Colonic mucosa (tissue), 4 donors: ENCODE measurements around the gene NDUFV1. TPM values are rescaled to one million over a fixed set of nuclear protein-coding genes. Genes with fewer than 3 reads are reported as not detected.

ENCODE experiments used
- DNase-seq: peaks from one replicate; pipeline ENCODE4 v3.0.0-alpha.2; 2020
- H3K27ac ChIP-seq: fragments of 200-600 bp; one replicate; pipeline ENCODE4 v1.8.0; 2021
- H3K27me3 ChIP-seq: fragments of 200-600 bp; one replicate; pipeline ENCODE4 v1.8.0; 2021
- H3K36me3 ChIP-seq: fragments of 200-600 bp; one replicate; pipeline ENCODE4 v1.8.0; 2021
- H3K4me1 ChIP-seq: fragments of 200-600 bp; one replicate; pipeline ENCODE4 v1.8.0; 2021; ENCODE audit warnings: mild to moderate bottlenecking
- H3K4me3 ChIP-seq: fragments of 200-600 bp; one replicate; pipeline ENCODE4 v1.8.0; 2021
- H3K9ac ChIP-seq, 2 donors: one replicate each; pipeline ENCODE4 v1.7.0; 2013; ENCODE audit warnings: control low read depth in 2 of 2, low read depth in 2 of 2, low read length in 2 of 2
- H3K9me3 ChIP-seq: fragments of 200-600 bp; one replicate; pipeline ENCODE4 v1.8.0; 2021
- intact Hi-C: fragments of 100-400 bp; cut with DNase I; formaldehyde crosslinking; loops from one replicate; pipeline ENCODE4 v1.14.1; 2022
- total RNA-seq, 2 donors: library from RNA; stranded (reverse); fragmentation: NEBNext Ultra II Directional in 1 of 2; extraction: Animal tissue kit (Norgen Biotek cat#: 25700) in 1 of 2; gene quantifications; one replicate each; pipeline ENCODE4 v1.2.1, GENCODE V29; 2021
- TF ChIP-seq, protein P1 (sequence below): fragments of 200-600 bp; IDR thresholded peaks from one replicate; pipeline ENCODE4 v1.8.0; 2022; ENCODE audit warnings: antibody characterized with exemption, mild to moderate bottlenecking
- donor health status: healthy.
- donor health status: DM: no; HTN: no; CAD: no.
- donor health status: DM: no; HTN: no; CAD: no.

The NDUFV1 gene
- total RNA-seq, 2 donors from 2014 or later: 329 to 361 TPM

DNA sequence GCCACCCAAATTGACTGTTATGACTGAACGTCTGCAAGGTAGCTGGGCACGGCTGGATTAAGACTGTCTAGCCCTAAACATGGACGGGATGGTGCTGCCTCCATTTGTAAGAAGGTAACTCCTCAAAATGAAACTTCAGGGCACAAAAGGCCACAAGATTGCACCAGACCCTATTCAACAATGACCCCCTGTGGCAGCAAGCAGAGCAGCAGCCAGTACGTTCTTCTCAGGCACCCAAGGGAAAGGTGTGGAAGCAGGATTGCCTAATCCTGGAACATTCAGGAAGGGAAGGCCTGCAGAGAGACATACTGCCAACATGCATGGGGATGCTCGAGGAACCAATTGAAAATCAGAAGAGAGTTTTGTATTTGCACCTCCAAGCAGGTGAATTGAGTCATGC is 37.3 kb downstream of the NDUFV1 start:
- Histone ChIP-seq H3K9ac (no peak overlapping the region), H3K27me3 (no peaks in the 10 kb centered on the region), H3K4me1 (peaks cover 11% of the 10 kb centered on the region), H3K9me3 (no peaks in the 10 kb centered on the region), H3K36me3 (no peaks in the 10 kb centered on the region), H3K4me3 (no peak overlapping the region), H3K27ac (no peak overlapping the region)
- intact Hi-C loops: no loop called here
- TF ChIP-seq, protein P1, sequence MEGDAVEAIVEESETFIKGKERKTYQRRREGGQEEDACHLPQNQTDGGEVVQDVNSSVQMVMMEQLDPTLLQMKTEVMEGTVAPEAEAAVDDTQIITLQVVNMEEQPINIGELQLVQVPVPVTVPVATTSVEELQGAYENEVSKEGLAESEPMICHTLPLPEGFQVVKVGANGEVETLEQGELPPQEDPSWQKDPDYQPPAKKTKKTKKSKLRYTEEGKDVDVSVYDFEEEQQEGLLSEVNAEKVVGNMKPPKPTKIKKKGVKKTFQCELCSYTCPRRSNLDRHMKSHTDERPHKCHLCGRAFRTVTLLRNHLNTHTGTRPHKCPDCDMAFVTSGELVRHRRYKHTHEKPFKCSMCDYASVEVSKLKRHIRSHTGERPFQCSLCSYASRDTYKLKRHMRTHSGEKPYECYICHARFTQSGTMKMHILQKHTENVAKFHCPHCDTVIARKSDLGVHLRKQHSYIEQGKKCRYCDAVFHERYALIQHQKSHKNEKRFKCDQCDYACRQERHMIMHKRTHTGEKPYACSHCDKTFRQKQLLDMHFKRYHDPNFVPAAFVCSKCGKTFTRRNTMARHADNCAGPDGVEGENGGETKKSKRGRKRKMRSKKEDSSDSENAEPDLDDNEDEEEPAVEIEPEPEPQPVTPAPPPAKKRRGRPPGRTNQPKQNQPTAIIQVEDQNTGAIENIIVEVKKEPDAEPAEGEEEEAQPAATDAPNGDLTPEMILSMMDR: no peak
- no peak for DNase-seq

DNA sequence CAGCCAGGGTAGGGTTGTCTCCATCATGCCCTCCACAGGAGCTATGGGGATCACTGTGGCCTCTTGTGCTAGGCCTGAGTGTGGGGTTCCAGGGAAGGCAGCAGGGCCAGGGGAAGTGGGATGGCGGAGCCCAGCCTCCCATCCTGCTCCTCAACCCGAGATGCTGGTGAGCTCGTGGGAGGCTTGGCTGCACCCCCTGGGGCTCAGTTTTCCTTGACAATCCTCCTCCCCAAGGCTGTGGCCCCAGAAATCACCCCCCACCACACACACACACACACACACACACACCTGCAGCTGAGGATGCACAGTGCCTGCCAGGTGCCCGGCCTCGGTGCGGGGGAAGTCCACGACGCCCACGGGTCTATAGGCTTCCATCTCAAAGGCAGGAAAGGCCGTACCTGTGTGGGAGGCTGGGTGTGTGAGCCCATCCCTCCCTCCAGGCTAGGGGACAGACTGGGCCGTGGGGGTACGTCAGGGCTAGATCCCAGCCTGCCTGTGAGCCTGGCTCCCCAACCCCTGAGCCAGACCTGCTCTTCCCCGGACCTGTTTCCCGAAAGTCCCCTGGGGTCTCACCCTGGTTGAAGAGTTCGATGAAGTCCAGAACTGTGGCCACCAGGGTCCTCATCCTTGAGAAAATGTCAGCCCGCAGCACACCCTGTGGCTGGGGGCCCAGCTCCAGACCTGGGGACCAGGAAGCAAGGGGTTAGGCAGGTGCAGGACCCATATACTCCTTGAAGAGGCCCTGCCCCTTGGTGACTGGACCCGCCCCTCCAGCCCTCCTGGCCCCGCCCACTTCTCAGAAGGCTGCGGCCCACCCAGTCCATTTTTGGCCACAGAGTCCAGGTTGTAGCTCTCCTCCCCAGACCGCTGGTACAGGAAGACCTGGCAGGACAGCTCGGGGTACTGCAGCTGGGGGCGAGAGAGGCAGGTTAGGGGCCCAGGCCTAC is 38.0 kb downstream of the NDUFV1 start:
- Histone ChIP-seq H3K4me1 (peaks cover 11% of the 10 kb centered on the region), H3K9ac (no peak overlapping the region), H3K9me3 (no peaks in the 10 kb centered on the region), H3K27me3 (no peaks in the 10 kb centered on the region), H3K36me3 (no peaks in the 10 kb centered on the region), H3K27ac (no peak overlapping the region), H3K4me3 (no peak overlapping the region)
- TF ChIP-seq, protein P1: no peak
- intact Hi-C loops: no loop called here
- DNase-seq: no peak

DNA sequence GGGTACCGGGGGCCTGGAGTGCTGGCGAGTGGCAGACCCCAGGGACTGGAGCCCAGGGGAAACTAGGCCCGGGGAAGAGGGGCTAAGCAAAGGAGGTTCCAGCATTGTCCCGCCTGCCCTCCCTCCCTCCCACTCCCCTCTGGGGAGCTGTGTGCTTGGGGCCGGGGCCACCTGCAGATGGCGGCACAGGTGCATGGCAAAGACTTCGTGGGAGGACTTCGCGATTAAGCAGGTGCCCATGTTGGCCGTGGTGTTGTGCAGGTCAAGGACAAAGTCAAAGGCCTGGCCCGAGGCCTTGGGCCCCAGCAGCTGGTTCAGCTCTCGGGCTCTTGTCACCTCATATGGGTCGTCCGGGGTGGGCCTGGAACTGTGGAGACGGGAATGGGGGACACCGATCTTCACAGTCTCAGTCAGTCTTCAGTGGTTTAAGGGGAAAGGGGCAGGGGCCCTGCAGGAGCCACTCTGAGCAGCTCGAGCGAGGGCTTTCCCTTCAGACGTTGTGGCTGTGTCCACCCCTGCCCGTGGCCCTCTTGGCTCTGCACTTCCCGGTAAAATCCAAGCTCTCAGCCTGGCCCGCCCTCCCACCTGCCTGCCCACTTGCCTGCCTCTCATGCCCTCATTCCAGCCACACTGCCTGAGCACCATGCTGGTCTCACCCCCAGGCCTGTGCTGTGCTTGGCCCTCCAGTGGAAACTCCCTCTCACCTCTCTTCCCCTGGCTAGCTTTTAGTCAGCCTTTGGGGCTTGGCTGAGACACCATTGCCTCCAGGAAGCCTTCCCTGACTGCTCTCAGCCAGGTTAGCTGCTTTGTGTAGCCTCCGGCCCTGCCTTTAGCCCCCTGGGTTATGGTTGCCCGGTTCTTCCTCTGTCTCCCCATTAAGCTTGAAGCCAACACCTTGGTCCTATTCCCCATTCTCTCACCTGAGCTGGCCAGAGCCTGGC is 39.1 kb downstream of the NDUFV1 start:
- no peak for DNase-seq
- peaks cover 11% of the 10 kb centered on the region for H3K4me1 ChIP-seq
- TF ChIP-seq, protein P1: no peak
- peak overlapping the region; percentile 46 for H3K27ac ChIP-seq
- H3K27me3 ChIP-seq: no peaks in the 10 kb centered on the region
- H3K9ac ChIP-seq: no peak overlapping the region
- no peaks in the 10 kb centered on the region for H3K9me3 ChIP-seq
- no peaks in the 10 kb centered on the region for H3K36me3 ChIP-seq
- H3K4me3 ChIP-seq: no peak overlapping the region
- intact Hi-C loops: no loop called here

DNA sequence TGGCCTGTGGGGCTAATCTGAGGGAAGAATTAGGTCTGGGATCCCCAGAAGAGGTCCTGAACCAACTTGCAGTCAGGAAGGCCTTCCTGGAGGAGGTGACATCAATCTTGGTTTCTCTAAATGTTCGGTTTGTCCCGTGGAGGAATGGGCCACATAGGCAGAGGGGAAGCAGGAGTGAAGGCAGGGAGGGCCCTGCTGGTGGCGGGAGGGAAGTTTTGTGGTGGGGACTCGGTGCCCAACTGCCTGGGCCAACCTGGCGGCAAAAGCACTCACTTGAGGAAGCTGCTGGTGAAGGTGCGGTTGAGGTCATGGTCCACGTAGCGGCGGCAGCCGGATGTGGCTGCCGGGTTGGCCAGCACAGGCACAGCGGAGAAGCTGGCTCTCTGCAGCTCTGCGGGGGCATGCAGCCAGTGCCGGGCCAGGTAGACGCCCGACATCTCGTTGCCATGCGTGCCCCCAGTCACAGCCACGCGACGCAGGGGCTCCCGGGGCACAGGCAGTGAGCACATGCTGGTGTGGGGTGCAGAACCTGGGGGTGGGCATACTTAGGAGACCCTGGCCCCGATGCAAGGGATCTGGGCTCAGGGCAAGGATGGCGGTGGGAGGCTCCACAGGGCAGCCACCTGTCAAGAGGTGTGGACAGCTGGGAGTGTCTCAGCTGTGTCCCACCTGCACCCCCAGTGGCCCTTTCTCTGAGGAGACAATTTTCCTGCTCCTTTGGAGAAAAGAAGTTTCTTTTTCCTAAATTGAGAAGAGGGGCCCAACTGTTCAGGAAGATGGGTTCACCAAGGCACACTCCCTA is 40.0 kb downstream of the NDUFV1 start:
- Histone ChIP-seq H3K27ac (peak overlapping the region; percentile 46), H3K9ac (peak overlapping the region in 1 of 2 donors; percentile 68), H3K27me3 (no peaks in the 10 kb centered on the region), H3K9me3 (no peaks in the 10 kb centered on the region), H3K36me3 (no peaks in the 10 kb centered on the region), H3K4me1 (peaks cover 11% of the 10 kb centered on the region), H3K4me3 (no peak overlapping the region)
- peak; percentile 66 for DNase-seq
- intact Hi-C loops: no loop called here
- TF ChIP-seq, protein P1: no peak

DNA sequence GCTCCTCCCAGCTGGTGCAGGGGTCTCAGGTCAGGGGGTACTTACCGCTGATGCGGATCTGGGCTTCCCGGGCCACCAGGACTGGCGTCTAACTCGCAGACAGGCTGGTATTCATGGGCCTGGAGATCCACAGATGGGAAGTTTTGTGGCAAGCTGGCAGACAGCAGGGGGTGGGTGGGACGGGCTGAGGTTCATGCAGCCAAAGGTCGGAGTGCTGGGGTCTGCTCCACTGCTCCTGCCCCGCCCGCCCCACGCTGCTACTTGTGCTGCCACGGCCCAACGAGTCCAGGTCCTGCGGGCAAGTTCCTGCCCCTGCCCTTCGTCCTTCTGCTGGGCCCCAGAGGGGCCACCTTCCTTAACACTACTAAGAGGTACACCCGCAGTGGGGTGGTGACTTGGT is 40.7 kb downstream of the NDUFV1 start:
- H3K4me3 ChIP-seq: no peak overlapping the region
- TF ChIP-seq, protein P1: no peak
- peaks cover 11% of the 10 kb centered on the region for H3K4me1 ChIP-seq
- no peaks in the 10 kb centered on the region for H3K36me3 ChIP-seq
- H3K9me3 ChIP-seq: no peaks in the 10 kb centered on the region
- H3K9ac ChIP-seq: no peak overlapping the region
- no peaks in the 10 kb centered on the region for H3K27me3 ChIP-seq
- intact Hi-C loops: no loop called here
- DNase-seq: no peak
- H3K27ac ChIP-seq: no peak overlapping the region
